Measurements from ENCODE around the gene TMC6.
A peak's percentile ranks its signal among the peaks of the same experiment; 100 is the strongest.
"Not testable (repeated sequence)": the region's sequence is repeated elsewhere in the genome, so short reads cannot be mapped to it uniquely, and the experiment has no call there.

The TMC6 gene

GRCh38 chr17:78124081-78124835, 4.3 kb downstream of the TMC6 start:
- no peak for DNase-seq (ENCODE audit: low read depth in 2 of 2)

- DNase-seq (ENCODE audit: low read depth in 2 of 2), result no peak
These were observed 5.2 kb downstream of the TMC6 start for GRCh38 chr17:78123258-78123929.

GRCh38 chr17:78122931-78123249, 5.7 kb downstream of the TMC6 start:
- DNase-seq (ENCODE audit: low read depth in 2 of 2), result no peak

- no peak for DNase-seq (ENCODE audit: low read depth in 2 of 2)
These were observed 6.2 kb downstream of the TMC6 start for GRCh38 chr17:78122216-78122930.

- DNase-seq (ENCODE audit: low read depth in 2 of 2), result no peak
These were observed 6.7 kb downstream of the TMC6 start for GRCh38 chr17:78121801-78122215.

- DNase-seq (ENCODE audit: low read depth in 2 of 2), result no peak
These were observed 7.4 kb downstream of the TMC6 start for GRCh38 chr17:78120971-78121800.

GRCh38 chr17:78120537-78120936, 8.0 kb downstream of the TMC6 start:
- no peak for DNase-seq (ENCODE audit: low read depth in 2 of 2)

- no peak for DNase-seq (ENCODE audit: low read depth in 2 of 2)
These were observed 9.7 kb downstream of the TMC6 start for GRCh38 chr17:78118801-78119241.

GRCh38 chr17:78117027-78117981, 11.3 kb downstream of the TMC6 start:
- DNase-seq (ENCODE audit: low read depth in 2 of 2), result no peak

GRCh38 chr17:78116411-78116810, 12.1 kb downstream of the TMC6 start:
- no peak for DNase-seq (ENCODE audit: low read depth in 2 of 2)

GRCh38 chr17:78115803-78116202, 12.8 kb downstream of the TMC6 start:
- DNase-seq (ENCODE audit: low read depth in 2 of 2), result not testable (repeated sequence)

- no peak for DNase-seq (ENCODE audit: low read depth in 2 of 2)
These were observed 13.5 kb downstream of the TMC6 start for GRCh38 chr17:78114831-78115723.

- no peak for DNase-seq (ENCODE audit: low read depth in 2 of 2)
These were observed 14.5 kb downstream of the TMC6 start for GRCh38 chr17:78113804-78114785.

- DNase-seq (ENCODE audit: low read depth in 2 of 2), result peak in 1 of 2 donors; percentile 69
These were observed 15.8 kb downstream of the TMC6 start for GRCh38 chr17:78112518-78113471.

- DNase-seq (ENCODE audit: low read depth in 2 of 2), result no peak
These were observed 16.6 kb downstream of the TMC6 start for GRCh38 chr17:78111727-78112517.

GRCh38 chr17:78111016-78111726, 17.4 kb downstream of the TMC6 start:
- no peak for DNase-seq (ENCODE audit: low read depth in 2 of 2)
